K562 (cell line): Measurements from ENCODE around the gene GLRA3. TPM values are rescaled to one million over a fixed set of nuclear protein-coding genes. Genes with fewer than 3 reads are reported as not detected.

Source experiments
- ATAC-seq: fragments of 200-7000 bp; cut with Tn5 transposase; 3 replicates; pipeline ENCODE4 v1.9.1; 2020; ENCODE audit warnings: moderate library complexity
- BruUV-seq: library from RNA; stranded (reverse); fragments of 400-500 nt; replicated peaks from 2 replicates; lab custom pipeline; 2021; lab: Mats Ljungman, UMichigan
- CTCF ChIA-PET: fragments of 300-600 bp; formaldehyde crosslinking; extraction: SDS; loops from one replicate; lab custom pipeline; 2021; ENCODE audit warnings: low intra/inter-chr PET ratio; lab: Yijun Ruan, JAX
- POLR2A ChIA-PET: fragments of 300-600, 350-650 bp; sonication (Branson Sonifier 250); formaldehyde crosslinking; extraction: SDS; loops from one replicate; lab custom pipeline; 2021; ENCODE audit warnings: antibody characterized with exemption, inconsistent platforms; lab: Yijun Ruan, JAX
- DNase-seq, 4 experiments: peaks; one replicate each; pipeline versions ENCODE4 v3.0.0 to v3.0.0-alpha.2; 2011 to 2018; ENCODE audit warnings: low spot score in 3 of 4, mixed read lengths in 3 of 4; ENCODE audit errors: extremely low read depth in 1 of 4
- FAIRE-seq: peaks from 2 replicates; lab custom pipeline; 2011; peaks lifted over from hg19 to GRCh38; lab: Jason Lieb, UNC
- H2AFZ ChIP-seq: 2 replicates; pipeline ENCODE4 v1.6.0; 2011; ENCODE audit warnings: low read depth, low read length, control low read depth, inconsistent platforms
- H3K27ac ChIP-seq: fragments of 200-600 bp; 3 replicates; pipeline ENCODE4 v1.8.0; 2011; ENCODE audit warnings: low read depth, mild to moderate bottlenecking, control low read depth, inconsistent platforms, low read length, moderate library complexity, mixed read lengths; ENCODE audit errors: extremely low read depth
- H3K27me3 ChIP-seq, 2 experiments: fragments of 300-600 bp in 1 of 2; 2 replicates in 1 of 2; 3 replicates in 1 of 2; pipeline versions ENCODE4 v1.6.0 to v1.8.0; 2011; ENCODE audit warnings: inconsistent platforms in 2 of 2, low read length in 2 of 2, mild to moderate bottlenecking in 1 of 2, mixed read lengths in 1 of 2, moderate library complexity in 1 of 2; ENCODE audit not compliant: control insufficient read depth in 2 of 2, insufficient read depth in 2 of 2
- H3K36me3 ChIP-seq: fragments of 300-600 bp; 3 replicates; pipeline ENCODE4 v1.8.0; 2011; ENCODE audit warnings: mild to moderate bottlenecking, low read length, inconsistent platforms; ENCODE audit not compliant: control insufficient read depth, insufficient read depth
- H3K4me1 ChIP-seq, 2 experiments: fragments of 200-600 bp in 1 of 2; replicated peaks in 1 of 2; 2 replicates in 1 of 2; 3 replicates in 1 of 2; pipeline versions ENCODE4 v1.5.1 to v1.8.0; 2011; ENCODE audit warnings: inconsistent platforms in 2 of 2, low read length in 2 of 2, mild to moderate bottlenecking in 1 of 2, mixed read lengths in 1 of 2, moderate library complexity in 1 of 2; ENCODE audit not compliant: control insufficient read depth in 2 of 2, insufficient read depth in 2 of 2
- H3K4me2 ChIP-seq: 2 replicates; pipeline ENCODE4 v1.6.1; 2011; ENCODE audit warnings: low read length, control low read depth, inconsistent platforms, mixed read lengths; ENCODE audit not compliant: insufficient read depth
- H3K4me3 ChIP-seq: fragments of 200-600 bp; sonication (generic), shearing (Covaris generic); 2 replicates; pipeline ENCODE4 v1.5.1; 2016; ENCODE audit warnings: control low read depth, inconsistent platforms
- H3K79me2 ChIP-seq: fragments of 200-600 bp; 3 replicates; pipeline ENCODE4 v1.8.0; 2011; ENCODE audit warnings: low read length, inconsistent platforms; ENCODE audit not compliant: control insufficient read depth, insufficient read depth
- H3K9ac ChIP-seq, 2 experiments: 2 replicates each; pipeline versions ENCODE4 v1.6.0 to v1.6.1; 2011; ENCODE audit warnings: low read depth in 2 of 2, low read length in 2 of 2, control low read depth in 1 of 2, inconsistent platforms in 1 of 2, mild to moderate bottlenecking in 1 of 2, mixed read lengths in 1 of 2; ENCODE audit not compliant: insufficient read depth in 1 of 2
- H3K9me1 ChIP-seq: one replicate; pipeline ENCODE4 v1.6.0; 2011; ENCODE audit warnings: inconsistent platforms, mild to moderate bottlenecking, low read length, moderate library complexity; ENCODE audit not compliant: control insufficient read depth, insufficient read depth
- H3K9me3 ChIP-seq: replicated peaks from 2 replicates; pipeline ENCODE4 v1.5.1; 2011; ENCODE audit warnings: low read depth, low read length, inconsistent platforms; ENCODE audit not compliant: control insufficient read depth, insufficient read depth
- H4K20me1 ChIP-seq: replicated peaks from 2 replicates; pipeline ENCODE4 v1.6.1; 2011; ENCODE audit warnings: low read length, inconsistent platforms, mixed read lengths; ENCODE audit not compliant: control insufficient read depth, insufficient read depth
- CCAR2 ChIP-seq: fragments of 200-400 bp; formaldehyde crosslinking; IDR thresholded peaks from 2 replicates; pipeline ENCODE4 v1.6.1; 2017; ENCODE audit warnings: mild to moderate bottlenecking, low read depth, low read length
- CEBPG ChIP-seq, 3 experiments: fragments of 200-800 bp in 1 of 3; sonication (Bioruptor generic) in 1 of 3; sonication (generic) in 1 of 3; formaldehyde crosslinking in 1 of 3; IDR thresholded peaks in 2 of 3; conservative IDR thresholded peaks in 1 of 3; 2 replicates each; pipeline versions ENCODE4 v1.6.1 to v1.8.0; 2016 to 2022; ENCODE audit warnings: missing compliant biosample characterization in 2 of 3, missing genetic modification characterization in 2 of 3, mild to moderate bottlenecking in 1 of 3, missing genetic modification reagents in 1 of 3
- ELF1 ChIP-seq: fragments of 200-800 bp; sonication (Bioruptor generic); IDR thresholded peaks from 2 replicates; pipeline ENCODE4 v1.6.1; 2016; ENCODE audit warnings: missing genetic modification characterization, missing compliant biosample characterization
- ELF4 ChIP-seq: fragments of 450-650 bp; formaldehyde crosslinking; IDR thresholded peaks from 2 replicates; pipeline ENCODE4 v1.4.0; 2022; ENCODE audit warnings: missing genetic modification characterization
- ETV6 ChIP-seq, 3 experiments: fragments of 150-350 bp in 1 of 3; sonication (generic) in 1 of 3; formaldehyde crosslinking in 1 of 3; IDR thresholded peaks; 2 replicates each; pipeline versions ENCODE4 v1.6.1 to v1.8.0; 2014 to 2022; ENCODE audit warnings: borderline replicate concordance in 2 of 3, low read depth in 2 of 3, antibody characterized with exemption in 1 of 3, low read length in 1 of 3, mild to moderate bottlenecking in 1 of 3, missing genetic modification reagents in 1 of 3
- NFIX ChIP-seq: fragments of 250-450 bp; sonication (Bioruptor Pico); IDR thresholded peaks from 2 replicates; pipeline ENCODE4 v1.4.0; 2020; ENCODE audit warnings: low read depth, mild to moderate bottlenecking, moderate library complexity
- NR3C1 ChIP-seq: sonication (generic); formaldehyde crosslinking; IDR thresholded peaks from 2 replicates; pipeline ENCODE4 v1.8.1; 2022; ENCODE audit warnings: missing genetic modification reagents
- RBFOX2 ChIP-seq: fragments of 200-400 bp; formaldehyde crosslinking; IDR thresholded peaks from 2 replicates; pipeline ENCODE4 v1.6.1; 2017; ENCODE audit warnings: low read depth, mild to moderate bottlenecking, low read length, moderate library complexity
- SREBF1 ChIP-seq: fragments of 150-350 bp; IDR thresholded peaks from 2 replicates; pipeline ENCODE4 v1.6.1; 2014; ENCODE audit warnings: antibody characterized with exemption, low read depth, low read length, borderline replicate concordance
- STAT5B ChIP-seq: fragments of 250-450 bp; sonication (Bioruptor Pico); IDR thresholded peaks from 2 replicates; pipeline ENCODE4 v1.8.0; 2021; ENCODE audit warnings: mild to moderate bottlenecking, inconsistent platforms
- ZBTB1 ChIP-seq: sonication (generic); formaldehyde crosslinking; IDR thresholded peaks from 2 replicates; pipeline ENCODE4 v1.8.1; 2023; ENCODE audit warnings: missing genetic modification reagents, low read depth, mild to moderate bottlenecking, borderline replicate concordance
- ZFPM2 ChIP-seq: fragments of 250-450 bp; sonication (Bioruptor Pico); IDR thresholded peaks from 2 replicates; pipeline ENCODE4 v1.5.1; 2022; ENCODE audit warnings: mild to moderate bottlenecking
- ZNF263 ChIP-seq: sonication (generic); formaldehyde crosslinking; IDR thresholded peaks from 2 replicates; pipeline ENCODE4 v1.8.0; 2022; ENCODE audit warnings: mild to moderate bottlenecking, missing genetic modification reagents, borderline replicate concordance
- ZNF586 ChIP-seq: fragments of 450-650 bp; formaldehyde crosslinking; conservative IDR thresholded peaks from 2 replicates; pipeline ENCODE4 v1.4.0; 2020; ENCODE audit warnings: mild to moderate bottlenecking, moderate library complexity
- WGBS: fragments of 100-300 bp; shearing (Covaris generic); methylation state at CpG from one replicate; pipeline ENCODE4 v1.1.6; 2016; ENCODE audit warnings: low coverage, mixed read lengths; ENCODE audit not compliant: insufficient coverage; ENCODE audit errors: missing lambda C conversion rate; 5-methylcytosine and 5-hydroxymethylcytosine counted together
- in situ Hi-C: fragments of 300-500 bp; cut with MboI; formaldehyde crosslinking; loops from 4 replicates; pipeline ENCODE4 v1.15.0; 2018; ENCODE audit warnings: inconsistent platforms, mixed read lengths
- intact Hi-C: fragments of 100-400 bp; cut with micrococcal nuclease; formaldehyde crosslinking; loops from 2 replicates; pipeline ENCODE4 v1.14.2; 2022
- polyA plus RNA-seq, 8 experiments: library from polyadenylated mRNA; depleted of rRNA in 4 of 8; stranded (reverse) in 5 of 8; unstranded in 3 of 8; fragments of >200 nt; fragmentation: Nextera tagmentation in 2 of 8; fragmentation: Illumina TruSeq in 1 of 8; extraction: Ambion mirVana in 2 of 8; extraction: Trizol in 1 of 8; gene quantifications; 2 replicates each; pipeline versions ENCODE4 v1.2.1 to v1.2.3, GENCODE V29; 2011 to 2014; ENCODE audit warnings: inconsistent platforms in 1 of 8, missing spikeins in 1 of 8
- total RNA-seq, 7 experiments: library from RNA; depleted of rRNA in 6 of 7; stranded (reverse); fragments of >200 nt in 6 of 7; fragmentation: Illumina TruSeq in 2 of 7; extraction: Trizol in 2 of 7; gene quantifications; 2 replicates each; pipeline versions ENCODE4 v1.2.1 to v1.2.3, GENCODE V29; 2011 to 2021; ENCODE audit warnings: low replicate concordance in 1 of 7
- TF ChIP-seq, protein P1 (sequence below), 2 experiments: fragments of 450-650 bp; conservative IDR thresholded peaks; 2 replicates each; pipeline ENCODE4 v1.6.1; 2017; ENCODE audit warnings: mild to moderate bottlenecking in 2 of 2, moderate library complexity in 2 of 2

GLRA3 gene
- total and polyA plus RNA-seq, 9 of the 15 experiments (the other 6 are each of a cell fraction or from before 2014, with no cell fraction given), result 0.06 to 0.14 (median 0.08) TPM; not detected in 2

DNA sequence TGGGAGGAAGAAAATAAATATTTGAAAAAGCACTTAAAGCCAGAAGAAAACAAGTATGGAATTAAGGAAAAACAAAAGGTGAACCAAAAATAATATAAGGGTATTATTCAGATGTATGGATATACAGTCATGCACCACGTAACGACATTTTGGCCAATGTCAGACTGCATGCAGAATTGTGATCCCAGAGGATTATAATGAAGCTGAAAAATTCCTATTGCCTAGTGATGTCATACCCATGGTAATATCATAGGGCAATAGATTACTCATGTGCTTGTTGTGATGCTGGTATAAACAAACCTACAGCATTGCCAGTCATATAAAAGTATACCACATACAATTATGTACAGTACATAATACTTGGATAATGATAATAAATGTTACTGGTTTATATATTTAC is 20.9 kb downstream of the GLRA3 start:
- ChIA-PET CTCF (no interaction called here), POLR2A (no interaction called here)
- DNase-seq (no peak), ATAC-seq (no peak), FAIRE-seq (no peak)
- H3K4me3 ChIP-seq, result no peak overlapping the region
- in situ Hi-C loops (no loop called here), intact Hi-C loops (no loop called here)
- no peaks in the 10 kb centered on the region for H3K4me1 ChIP-seq
- H2AFZ ChIP-seq, result no peak overlapping the region
- WGBS, result 0% methylated on average over 2 of the region's 2 CpGs
- H3K9me1 ChIP-seq, result no peaks in the 10 kb centered on the region
- no peaks in the 10 kb centered on the region for H3K79me2 ChIP-seq
- no peaks in the 10 kb centered on the region for H4K20me1 ChIP-seq
- no TSS peak for BruUV-seq
- no peaks in the 10 kb centered on the region for H3K36me3 ChIP-seq
- no peak overlapping the region for H3K9ac ChIP-seq
- H3K27ac ChIP-seq, result no peak overlapping the region
- no peak overlapping the region for H3K4me2 ChIP-seq
- H3K27me3 ChIP-seq, result no peaks in the 10 kb centered on the region
- no peaks in the 10 kb centered on the region for H3K9me3 ChIP-seq
- TF ChIP-seq ZBTB1 (CRISPR knock-in tag), result no peak
- TF ChIP-seq CCAR2, result no peak
- no peak for TF ChIP-seq ZNF263 (CRISPR knock-in tag)
- no peak for TF ChIP-seq NFIX (CRISPR knock-in tag)
- no peak for TF ChIP-seq SREBF1
- TF ChIP-seq, all 486 proteins: peak for 0

DNA sequence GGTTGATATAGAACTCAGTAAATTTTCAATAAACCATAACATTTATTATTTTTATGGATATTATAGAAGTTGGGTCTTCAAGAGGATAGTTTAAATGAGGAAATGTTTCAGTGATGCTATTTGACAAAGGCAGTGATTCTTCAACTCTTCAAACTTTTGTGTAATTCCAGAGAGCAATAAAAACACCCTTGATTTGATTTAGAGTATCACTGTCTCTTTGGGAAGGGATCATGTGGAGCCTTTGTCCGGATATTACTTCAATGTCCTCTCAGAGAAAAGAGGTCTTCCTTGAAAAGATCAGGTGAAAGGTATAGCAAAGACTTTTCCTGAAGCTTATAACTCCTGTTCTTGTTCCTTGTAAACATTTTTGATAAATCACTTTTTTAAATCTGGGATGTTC is 23.3 kb downstream of the GLRA3 start:
- 0% methylated on average over 1 of the region's 1 CpG for WGBS
- in situ Hi-C loops (no loop called here), intact Hi-C loops (no loop called here)
- Histone ChIP-seq H3K27me3 (no peaks in the 10 kb centered on the region), H3K9me1 (no peaks in the 10 kb centered on the region), H4K20me1 (no peaks in the 10 kb centered on the region), H3K36me3 (no peaks in the 10 kb centered on the region), H2AFZ (no peak overlapping the region), H3K27ac (no peak overlapping the region), H3K79me2 (no peaks in the 10 kb centered on the region), H3K4me3 (no peak overlapping the region), H3K9me3 (no peaks in the 10 kb centered on the region), H3K9ac (no peak overlapping the region), H3K4me1 (no peaks in the 10 kb centered on the region), H3K4me2 (no peak overlapping the region)
- FAIRE-seq (no peak), ATAC-seq (no peak), DNase-seq (no peak)
- no TSS peak for BruUV-seq
- ChIA-PET CTCF (no interaction called here), POLR2A (no interaction called here)
- no peak for TF ChIP-seq ELF4 (CRISPR knock-in tag)
- no peak for TF ChIP-seq CEBPG (CRISPR knock-in tag; IDR thresholded peaks at IDR 0.05)
- TF ChIP-seq CEBPG (tag; conservative IDR thresholded peaks at IDR 0.05 in 1 of 2, IDR thresholded peaks at IDR 0.05 in 1 of 2), result no peak
- no peak for TF ChIP-seq ETV6 (IDR thresholded peaks at IDR 0.05; ENCODE audit: borderline replicate concordance in 1 of 2, low read depth in 2 of 2, low read length in 1 of 2)
- no peak for TF ChIP-seq ETV6 (CRISPR knock-in tag; IDR thresholded peaks at IDR 0.05; ENCODE audit: borderline replicate concordance)
- TF ChIP-seq NR3C1, result no peak
- TF ChIP-seq RBFOX2, result no peak
- no peak for TF ChIP-seq ZFPM2 (CRISPR knock-in tag)
- TF ChIP-seq ZNF586, result no peak
- TF ChIP-seq, protein P1, sequence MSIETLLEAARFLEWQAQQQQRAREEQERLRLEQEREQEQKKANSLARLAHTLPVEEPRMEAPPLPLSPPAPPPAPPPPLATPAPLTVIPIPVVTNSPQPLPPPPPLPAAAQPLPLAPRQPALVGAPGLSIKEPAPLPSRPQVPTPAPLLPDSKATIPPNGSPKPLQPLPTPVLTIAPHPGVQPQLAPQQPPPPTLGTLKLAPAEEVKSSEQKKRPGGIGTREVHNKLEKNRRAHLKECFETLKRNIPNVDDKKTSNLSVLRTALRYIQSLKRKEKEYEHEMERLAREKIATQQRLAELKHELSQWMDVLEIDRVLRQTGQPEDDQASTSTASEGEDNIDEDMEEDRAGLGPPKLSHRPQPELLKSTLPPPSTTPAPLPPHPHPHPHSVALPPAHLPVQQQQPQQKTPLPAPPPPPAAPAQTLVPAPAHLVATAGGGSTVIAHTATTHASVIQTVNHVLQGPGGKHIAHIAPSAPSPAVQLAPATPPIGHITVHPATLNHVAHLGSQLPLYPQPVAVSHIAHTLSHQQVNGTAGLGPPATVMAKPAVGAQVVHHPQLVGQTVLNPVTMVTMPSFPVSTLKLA (conservative IDR thresholded peaks at IDR 0.05), result no peak
- no peak for TF ChIP-seq ELF1
- TF ChIP-seq STAT5B, result no peak
